ENCODE results near the gene KLF5.
"Not testable (repeated sequence)": the region's sequence is repeated elsewhere in the genome, so short reads cannot be mapped to it uniquely, and the experiment has no call there.

KLF5 gene

GRCh38 chr13:73082895-73083294 is 24.1 kb downstream of the KLF5 start:
- DNase-seq (ENCODE audit: low read depth in 2 of 2), result no peak

DNA sequence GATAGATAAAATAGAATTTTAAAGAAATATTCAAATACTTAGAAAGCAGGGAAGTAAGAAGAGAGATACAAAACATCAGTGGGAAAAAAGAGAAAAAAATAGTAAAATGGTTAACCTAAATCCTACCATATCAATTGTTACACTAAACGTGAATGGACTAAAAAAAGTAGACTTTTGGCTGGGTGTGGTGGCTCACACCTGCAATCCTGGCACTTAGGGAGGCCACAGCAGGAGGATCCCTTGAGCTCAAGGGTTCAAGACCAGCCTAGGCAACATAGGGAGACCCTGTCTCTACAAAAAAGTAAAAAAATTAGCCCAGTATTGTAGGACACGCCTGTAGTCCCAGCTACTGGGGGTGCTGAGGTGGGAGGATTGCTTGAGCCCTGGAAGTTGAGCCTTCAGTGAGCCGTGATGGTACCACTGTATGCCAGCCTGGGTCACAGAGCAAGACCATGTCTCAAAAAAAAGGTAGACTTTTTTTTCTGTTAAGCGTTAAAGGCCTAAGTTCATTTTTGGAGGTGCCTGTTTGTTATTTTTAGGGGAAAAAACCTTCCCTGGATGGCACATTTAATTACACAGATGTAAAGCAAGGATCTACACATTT is 29.6 kb downstream of the KLF5 start:
- DNase-seq (ENCODE audit: low read depth in 2 of 2), result no peak

DNA sequence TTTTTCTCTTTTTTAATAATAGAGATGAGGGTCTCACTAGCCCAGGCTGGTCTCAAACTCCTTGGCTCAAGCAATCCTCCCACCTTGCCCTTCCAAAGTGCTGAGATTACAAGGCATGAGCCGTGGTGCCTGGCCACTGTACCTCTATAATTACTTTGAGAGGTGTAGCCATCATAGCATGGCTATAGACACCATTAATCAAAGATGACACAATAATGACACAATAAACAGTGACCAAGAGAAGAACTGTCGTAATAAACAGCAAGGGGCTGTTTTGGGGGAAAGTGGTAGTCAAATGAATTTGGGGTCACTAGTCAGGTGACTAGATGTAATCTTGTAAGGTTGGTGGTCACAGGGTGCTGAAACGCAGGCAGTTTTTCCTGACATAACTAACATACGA is 30.4 kb downstream of the KLF5 start:
- no peak for DNase-seq (ENCODE audit: low read depth in 2 of 2)

- DNase-seq (ENCODE audit: low read depth in 2 of 2), result no peak
Observed at GRCh38 chr13:73090116-73090822, 31.5 kb downstream of the KLF5 start.

DNA sequence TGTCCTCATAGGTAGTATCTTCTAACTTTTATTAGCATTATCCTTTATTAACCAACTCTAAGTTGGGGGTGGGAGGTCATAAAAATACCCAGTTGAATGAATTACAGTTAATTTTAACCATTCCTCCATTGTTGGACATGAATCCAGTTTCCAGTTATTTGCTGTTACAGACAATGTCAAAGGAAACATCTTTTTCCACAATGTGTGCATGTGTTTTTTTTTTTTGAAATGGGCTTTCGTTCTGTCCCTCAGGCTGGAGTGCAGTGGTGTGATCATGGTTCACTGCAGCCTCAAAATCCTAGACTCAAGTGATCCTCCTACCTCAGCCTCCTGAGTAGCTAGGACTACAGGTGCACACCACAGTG is 32.0 kb downstream of the KLF5 start:
- DNase-seq (ENCODE audit: low read depth in 2 of 2), result no peak

DNA sequence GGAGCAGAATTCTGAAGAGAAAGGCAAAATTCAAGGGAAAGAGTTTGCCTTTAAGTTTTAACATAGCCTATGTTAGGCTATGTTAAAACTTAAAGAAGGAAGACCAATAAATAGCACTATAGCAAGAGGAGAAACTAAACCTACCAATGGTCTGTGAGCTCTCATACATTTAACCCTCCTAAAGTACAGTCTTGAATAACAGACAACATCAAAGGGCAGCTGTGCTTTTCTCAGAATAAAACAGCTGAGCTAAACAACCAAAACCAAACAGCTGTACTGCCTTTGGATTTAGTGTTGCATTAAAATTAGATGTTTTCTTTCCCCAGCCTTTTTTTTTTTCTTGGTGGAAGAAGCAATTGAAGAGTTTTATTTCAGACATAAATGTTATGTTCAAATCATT is 34.0 kb downstream of the KLF5 start:
- DNase-seq (ENCODE audit: low read depth in 2 of 2), result no peak

- no peak for DNase-seq (ENCODE audit: low read depth in 2 of 2)
Observed at GRCh38 chr13:73096173-73096572, 37.4 kb downstream of the KLF5 start.

DNA sequence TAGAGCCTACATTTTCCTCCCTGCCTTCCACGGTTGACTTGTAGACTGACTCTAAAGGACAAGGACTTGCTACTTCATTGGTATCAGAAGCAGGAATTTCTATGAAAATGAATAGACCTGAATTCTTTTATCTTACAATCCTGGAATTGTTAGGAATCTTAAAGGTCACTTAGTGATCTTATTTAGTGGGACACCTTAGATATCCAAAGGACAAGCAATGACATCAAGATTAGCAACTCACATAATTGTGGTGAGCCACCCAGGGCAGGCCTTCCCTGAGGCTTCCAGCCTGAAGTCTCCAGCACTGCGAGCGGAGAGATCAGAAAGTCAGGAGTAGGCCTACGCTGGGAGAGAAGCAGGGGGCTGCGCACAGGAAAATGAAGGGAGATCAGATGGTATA is 37.8 kb downstream of the KLF5 start:
- no peak for DNase-seq (ENCODE audit: low read depth in 2 of 2)

DNA sequence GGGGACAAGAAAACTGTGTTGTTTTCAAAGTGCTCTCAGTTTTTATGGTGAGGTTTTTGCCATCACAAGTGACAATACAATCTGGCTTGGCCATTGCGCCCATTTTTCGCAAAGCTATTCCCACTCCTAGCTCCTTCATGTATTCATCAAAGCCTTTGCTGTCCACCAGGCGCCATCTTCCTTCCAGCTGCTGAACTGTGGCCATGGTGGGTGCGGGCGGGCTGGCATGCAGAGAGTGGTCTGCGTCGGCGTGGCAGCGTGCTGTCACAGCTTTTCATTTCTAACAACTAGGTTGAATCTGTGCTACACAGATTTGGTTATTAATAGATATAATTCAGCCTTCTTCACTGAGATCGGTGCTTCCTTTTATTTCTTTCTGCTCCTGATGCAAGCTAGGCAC is 42.0 kb downstream of the KLF5 start:
- DNase-seq (ENCODE audit: low read depth in 2 of 2), result not testable (repeated sequence)

- DNase-seq (ENCODE audit: low read depth in 2 of 2), result no peak
Observed at GRCh38 chr13:73101351-73102007, 42.7 kb downstream of the KLF5 start.

DNA sequence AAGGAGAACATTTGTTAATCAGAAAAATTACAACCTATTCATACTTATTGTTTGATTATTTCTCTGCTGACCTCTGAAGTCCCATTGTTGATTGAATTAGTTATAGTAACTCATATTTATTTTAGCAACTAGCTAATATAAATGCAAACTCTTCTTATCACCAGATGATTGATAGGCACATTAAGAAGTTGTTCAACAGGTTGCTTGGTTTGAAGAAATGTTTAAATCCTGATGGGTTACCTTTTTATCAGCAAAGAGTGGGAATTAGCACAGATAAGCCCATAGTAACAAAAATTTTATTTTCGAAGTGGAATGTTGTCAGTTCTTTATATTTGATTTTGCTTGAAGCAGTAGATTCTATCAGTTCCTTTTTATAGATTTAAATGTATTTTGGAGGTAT is 44.4 kb downstream of the KLF5 start:
- DNase-seq (ENCODE audit: low read depth in 2 of 2), result no peak

- DNase-seq (ENCODE audit: low read depth in 2 of 2), result no peak
Observed at GRCh38 chr13:73106513-73107178, 47.8 kb downstream of the KLF5 start.

- DNase-seq (ENCODE audit: low read depth in 2 of 2), result no peak
Observed at GRCh38 chr13:73107481-73107880, 48.7 kb downstream of the KLF5 start.

DNA sequence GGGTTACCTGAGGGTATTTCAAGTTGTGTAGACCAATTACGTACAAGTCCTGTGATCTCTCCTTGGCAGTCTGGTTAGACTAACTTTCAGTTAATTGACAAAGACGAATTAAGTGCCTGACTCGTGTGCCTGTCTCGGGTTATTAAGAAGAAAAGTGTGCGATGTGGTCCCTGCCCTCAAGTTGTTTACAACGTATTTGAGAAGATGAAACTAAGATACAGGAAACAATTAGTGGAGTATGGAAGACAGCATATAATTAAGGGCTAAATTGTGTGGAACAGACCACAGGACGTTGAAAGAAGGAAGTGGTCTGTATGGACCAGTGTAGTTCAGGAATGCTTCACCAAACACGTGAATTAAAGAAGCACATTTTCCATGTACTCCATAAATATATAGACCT is 49.2 kb downstream of the KLF5 start:
- no peak for DNase-seq (ENCODE audit: low read depth in 2 of 2)

DNA sequence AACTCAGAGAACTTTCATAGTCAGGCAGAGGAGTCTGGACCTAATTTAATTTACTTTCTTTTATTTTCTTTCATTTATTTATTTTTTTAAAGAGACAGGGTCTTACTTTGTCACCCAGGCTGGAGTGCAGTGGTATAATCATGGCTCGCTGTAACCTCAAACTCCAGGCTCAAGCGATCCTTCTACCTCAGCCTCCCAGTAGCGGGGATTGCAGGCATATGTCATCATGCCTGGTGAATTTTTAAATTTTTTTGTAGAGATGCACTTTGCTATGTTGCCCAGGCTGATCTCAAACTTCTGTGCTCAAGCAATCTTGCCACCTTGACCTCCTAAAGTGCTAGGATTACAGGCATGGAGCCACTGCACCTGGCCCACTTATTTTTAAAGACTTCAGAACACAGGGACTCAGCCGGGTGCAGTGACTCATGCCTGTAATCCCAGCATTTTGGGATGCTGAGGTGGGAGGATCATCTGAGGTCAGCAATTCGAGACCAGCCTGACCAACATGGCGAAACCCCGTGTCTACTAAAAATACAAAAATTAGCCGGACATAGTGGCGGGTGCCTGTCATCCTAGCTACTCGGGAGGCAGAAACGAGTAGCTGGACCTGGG is 50.6 kb downstream of the KLF5 start:
- DNase-seq (ENCODE audit: low read depth in 2 of 2), result no peak

DNA sequence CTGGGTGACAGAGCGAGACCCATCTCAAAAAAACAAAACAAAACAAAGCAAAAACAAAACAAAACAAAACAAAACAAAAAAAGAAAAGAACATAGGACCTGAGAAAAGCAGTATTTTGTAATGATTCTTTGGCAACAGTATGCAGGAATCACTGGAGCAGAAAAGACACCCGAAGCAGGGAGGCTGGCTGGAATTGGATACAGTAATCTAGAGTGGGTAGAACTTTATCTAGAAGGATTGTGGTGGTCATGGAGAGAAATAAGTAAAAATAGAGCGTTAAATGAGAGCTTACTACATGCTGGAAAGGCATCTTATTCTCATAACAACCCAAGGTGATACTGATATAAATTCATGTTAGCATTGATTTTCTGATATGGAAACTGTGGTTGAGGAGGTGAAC is 51.2 kb downstream of the KLF5 start:
- no peak for DNase-seq (ENCODE audit: low read depth in 2 of 2)

DNA sequence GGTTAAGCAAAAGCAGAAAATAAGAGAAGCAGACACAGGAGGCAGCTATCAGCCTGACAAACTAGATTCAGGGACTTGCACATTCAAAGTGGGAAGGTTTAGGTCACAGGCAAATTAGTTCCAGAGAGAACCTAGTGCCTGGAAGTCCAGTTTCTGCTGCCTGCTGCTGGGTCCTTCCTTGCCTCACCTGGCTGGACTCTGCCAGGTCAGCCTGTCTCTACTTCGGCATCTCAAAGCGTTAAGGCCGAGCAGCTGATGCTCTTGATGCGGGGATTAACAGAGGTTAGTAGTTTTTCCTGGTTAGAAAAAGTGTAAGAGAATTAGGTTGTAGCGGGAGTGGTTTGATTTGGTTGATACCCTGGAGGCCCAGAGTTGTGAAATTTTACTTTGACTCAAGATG is 52.0 kb downstream of the KLF5 start:
- no peak for DNase-seq (ENCODE audit: low read depth in 2 of 2)

DNA sequence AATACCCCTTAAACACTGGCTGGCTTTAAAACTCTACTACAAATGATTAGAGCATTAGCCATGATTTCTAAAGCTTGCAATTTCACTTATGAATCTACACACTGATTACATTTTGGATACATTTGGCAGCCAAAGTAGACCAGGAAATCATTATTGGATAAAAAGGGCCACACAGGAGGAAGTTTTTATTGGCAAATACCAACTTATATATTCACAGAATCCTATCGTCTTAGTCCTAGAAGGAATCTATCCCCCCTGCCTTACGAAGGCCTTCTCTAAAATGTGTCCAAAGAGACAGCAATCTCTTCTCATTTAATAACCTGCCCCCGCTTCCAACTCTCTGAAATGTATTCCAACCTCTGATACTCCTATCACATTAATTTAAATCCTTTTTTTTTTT is 52.5 kb downstream of the KLF5 start:
- no peak for DNase-seq (ENCODE audit: low read depth in 2 of 2)

DNA sequence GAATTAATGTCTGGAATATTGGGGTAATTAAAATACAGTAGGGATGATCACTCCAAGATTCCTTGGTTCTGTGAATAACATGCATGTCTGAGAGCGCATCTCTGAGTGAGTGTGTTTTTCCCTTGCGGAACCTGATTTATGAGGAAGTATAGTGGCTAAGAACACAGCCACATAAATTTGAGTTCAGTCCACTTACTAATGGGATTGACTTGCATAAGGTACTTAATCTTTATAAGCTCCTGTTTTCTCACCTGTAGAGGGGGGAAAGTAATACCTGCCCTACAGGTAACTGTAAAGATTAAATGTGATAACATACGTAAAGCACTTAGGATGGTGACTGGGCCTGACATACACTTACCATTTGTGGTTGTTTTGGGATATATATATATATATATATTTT is 60.8 kb downstream of the KLF5 start:
- no peak for DNase-seq (ENCODE audit: low read depth in 2 of 2)

All from stimulated activated CD8-positive, alpha-beta memory T cell treated with anti-CD3 and anti-CD28 coated beads, Interleukin-2, amount 100 ng/mL, for 48 hours (primary cell).